Measurements from ENCODE around the gene GHRL.
"Not testable (repeated sequence)": the region's sequence is repeated elsewhere in the genome, so short reads cannot be mapped to it uniquely, and the experiment has no call there.

The GHRL gene

GRCh38 chr3:10300087-10300486, 7.3 kb upstream of the GHRL start:
- no peak for DNase-seq (ENCODE audit: low read depth in 2 of 2, low spot score in 1 of 2)

- no peak for DNase-seq (ENCODE audit: low read depth in 2 of 2, low spot score in 1 of 2)
Observed at GRCh38 chr3:10299679-10300078, 6.9 kb upstream of the GHRL start.

- no peak for DNase-seq (ENCODE audit: low read depth in 2 of 2, low spot score in 1 of 2)
Observed at GRCh38 chr3:10299175-10299574, 6.4 kb upstream of the GHRL start.

GRCh38 chr3:10298064-10298463, 5.3 kb upstream of the GHRL start:
- DNase-seq (ENCODE audit: low read depth in 2 of 2, low spot score in 1 of 2): not testable (repeated sequence)

GRCh38 chr3:10294030-10294586, 1.4 kb upstream of the GHRL start:
- DNase-seq (ENCODE audit: low read depth in 2 of 2, low spot score in 1 of 2): no peak

- no peak for DNase-seq (ENCODE audit: low read depth in 2 of 2, low spot score in 1 of 2)
Observed at GRCh38 chr3:10291641-10292040, 1.1 kb downstream of the GHRL start.

GRCh38 chr3:10290481-10291176, 2.1 kb downstream of the GHRL start:
- no peak for DNase-seq (ENCODE audit: low read depth in 2 of 2, low spot score in 1 of 2)

- DNase-seq (ENCODE audit: low read depth in 2 of 2, low spot score in 1 of 2): no peak
Observed at GRCh38 chr3:10289787-10290355, 2.9 kb downstream of the GHRL start.

- no peak for DNase-seq (ENCODE audit: low read depth in 2 of 2, low spot score in 1 of 2)
Observed at GRCh38 chr3:10289077-10289476, 3.7 kb downstream of the GHRL start.

- no peak for DNase-seq (ENCODE audit: low read depth in 2 of 2, low spot score in 1 of 2)
Observed at GRCh38 chr3:10288575-10288960, 4.2 kb downstream of the GHRL start.

GRCh38 chr3:10287936-10288574, 4.7 kb downstream of the GHRL start:
- DNase-seq (ENCODE audit: low read depth in 2 of 2, low spot score in 1 of 2): no peak

- DNase-seq (ENCODE audit: low read depth in 2 of 2, low spot score in 1 of 2): no peak
Observed at GRCh38 chr3:10286596-10287295, 6.0 kb downstream of the GHRL start.

GRCh38 chr3:10286133-10286524, 6.6 kb downstream of the GHRL start:
- no peak for DNase-seq (ENCODE audit: low read depth in 2 of 2, low spot score in 1 of 2)

GRCh38 chr3:10285272-10286132, 7.2 kb downstream of the GHRL start:
- DNase-seq (ENCODE audit: low read depth in 2 of 2, low spot score in 1 of 2): no peak

GRCh38 chr3:10284496-10284895, 8.3 kb downstream of the GHRL start:
- DNase-seq (ENCODE audit: low read depth in 2 of 2, low spot score in 1 of 2): no peak

GRCh38 chr3:10283638-10284037, 9.1 kb downstream of the GHRL start:
- no peak for DNase-seq (ENCODE audit: low read depth in 2 of 2, low spot score in 1 of 2)

GRCh38 chr3:10281951-10282350, 10.8 kb downstream of the GHRL start:
- no peak for DNase-seq (ENCODE audit: low read depth in 2 of 2, low spot score in 1 of 2)

- DNase-seq (ENCODE audit: low read depth in 2 of 2, low spot score in 1 of 2): no peak
Observed at GRCh38 chr3:10280571-10280970, 12.2 kb downstream of the GHRL start.

- DNase-seq (ENCODE audit: low read depth in 2 of 2, low spot score in 1 of 2): no peak
Observed at GRCh38 chr3:10280177-10280529, 12.6 kb downstream of the GHRL start.

- no peak for DNase-seq (ENCODE audit: low read depth in 2 of 2, low spot score in 1 of 2)
Observed at GRCh38 chr3:10279384-10280176, 13.2 kb downstream of the GHRL start.
